Measurements from ENCODE around the gene EFHC1.

GRCh38 chr6:52522151-52522626, 102.0 kb downstream of the EFHC1 start:
- no peak for TF ChIP-seq CTCF (IDR thresholded peaks at IDR 0.05; ENCODE audit: low read depth, low read length, missing input control)
- peak; percentile 44 to 60 for TF ChIP-seq RAD21 (IDR thresholded peaks at IDR 0.05)
- TF ChIP-seq REST (IDR thresholded peaks at IDR 0.05): no peak
- TF ChIP-seq GABPA (IDR thresholded peaks at IDR 0.05 in 1 of 2, conservative IDR thresholded peaks at IDR 0.05 in 1 of 2): peak in 1 of 2 donors; percentile 42
- peak; percentile 76 for TF ChIP-seq SP1 (IDR thresholded peaks at IDR 0.05)
- peak; percentile 51 for TF ChIP-seq MAX (IDR thresholded peaks at IDR 0.05)
- peak; percentile 25 for TF ChIP-seq ATF3 (IDR thresholded peaks at IDR 0.05)
- TF ChIP-seq JUND (IDR thresholded peaks at IDR 0.05): peak; percentile 66 to 94
- TF ChIP-seq YY1 (IDR thresholded peaks at IDR 0.05): peak; percentile 52
- TF ChIP-seq NR2F2 (IDR thresholded peaks at IDR 0.05): peak; percentile 85
- peak; percentile 81 for TF ChIP-seq FOXA1 (IDR thresholded peaks at IDR 0.05)
- peak; percentile 74 for TF ChIP-seq ZBTB33 (IDR thresholded peaks at IDR 0.05)
